Mucosa of descending colon (tissue), 3 donors: ENCODE measurements around the gene CDKN2D. TPM values are rescaled to one million over a fixed set of nuclear protein-coding genes. Genes with fewer than 3 reads are reported as not detected.

Source experiments
- ATAC-seq: fragments of 200-7000 bp; cut with Tn5 transposase; one replicate; pipeline ENCODE4 v1.9.1; 2020; ENCODE audit warnings: mild to moderate bottlenecking, moderate library complexity
- DNase-seq, 3 donors: peaks; one replicate each; pipeline ENCODE4 v3.0.0-alpha.2; 2020
- H3K36me3 ChIP-seq: fragments of 200-600 bp; one replicate; pipeline ENCODE4 v1.8.0; 2021; ENCODE audit warnings: low read depth, mild to moderate bottlenecking
- H3K4me1 ChIP-seq: fragments of 200-600 bp; one replicate; pipeline ENCODE4 v1.8.0; 2021; ENCODE audit warnings: low read depth, mild to moderate bottlenecking
- H3K4me3 ChIP-seq: fragments of 200-600 bp; one replicate; pipeline ENCODE4 v1.8.0; 2021; ENCODE audit warnings: mild to moderate bottlenecking
- H3K9me3 ChIP-seq: fragments of 200-600 bp; one replicate; pipeline ENCODE4 v1.8.0; 2021; ENCODE audit warnings: mild to moderate bottlenecking
- intact Hi-C, 2 donors: fragments of 100-400 bp; cut with DNase I in 1 of 2; cut with micrococcal nuclease in 1 of 2; formaldehyde crosslinking; loops; one replicate each; pipeline versions ENCODE4 v1.11.0 to v1.11.1; 2022; cut with DNase I, micrococcal nuclease
- total RNA-seq, 3 donors: library from RNA; stranded (reverse); fragmentation: NEBNext Ultra II Directional in 2 of 3; extraction: Animal tissue kit (Norgen Biotek cat#: 25700) in 2 of 3; gene quantifications; one replicate each; pipeline versions ENCODE4 v1.2.1 to v1.2.4, GENCODE V29; 2021 to 2023
- TF ChIP-seq, protein P1 (sequence below): fragments of 200-600 bp; IDR thresholded peaks from one replicate; pipeline ENCODE4 v1.8.0; 2022; ENCODE audit warnings: antibody characterized with exemption, mild to moderate bottlenecking
- donor health status: DM: no; HTN: no; CAD: no; lungs with moderate emphysema.
- donor health status: DM: no; HTN: no; CAD: no.
- donor health status: DM: no; HTN: yes; CAD: no.

CDKN2D gene
- total RNA-seq, 3 donors from 2014 or later = 6.1 to 12.1 (median 11.9) TPM

GRCh38 chr19:10566658-10567410, 1.9 kb downstream of the CDKN2D start:
- intact Hi-C loops = no loop called here
- H3K9me3 ChIP-seq = no peaks in the 10 kb centered on the region
- TF ChIP-seq, protein P1, sequence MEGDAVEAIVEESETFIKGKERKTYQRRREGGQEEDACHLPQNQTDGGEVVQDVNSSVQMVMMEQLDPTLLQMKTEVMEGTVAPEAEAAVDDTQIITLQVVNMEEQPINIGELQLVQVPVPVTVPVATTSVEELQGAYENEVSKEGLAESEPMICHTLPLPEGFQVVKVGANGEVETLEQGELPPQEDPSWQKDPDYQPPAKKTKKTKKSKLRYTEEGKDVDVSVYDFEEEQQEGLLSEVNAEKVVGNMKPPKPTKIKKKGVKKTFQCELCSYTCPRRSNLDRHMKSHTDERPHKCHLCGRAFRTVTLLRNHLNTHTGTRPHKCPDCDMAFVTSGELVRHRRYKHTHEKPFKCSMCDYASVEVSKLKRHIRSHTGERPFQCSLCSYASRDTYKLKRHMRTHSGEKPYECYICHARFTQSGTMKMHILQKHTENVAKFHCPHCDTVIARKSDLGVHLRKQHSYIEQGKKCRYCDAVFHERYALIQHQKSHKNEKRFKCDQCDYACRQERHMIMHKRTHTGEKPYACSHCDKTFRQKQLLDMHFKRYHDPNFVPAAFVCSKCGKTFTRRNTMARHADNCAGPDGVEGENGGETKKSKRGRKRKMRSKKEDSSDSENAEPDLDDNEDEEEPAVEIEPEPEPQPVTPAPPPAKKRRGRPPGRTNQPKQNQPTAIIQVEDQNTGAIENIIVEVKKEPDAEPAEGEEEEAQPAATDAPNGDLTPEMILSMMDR = no peak
- ATAC-seq (no peak), DNase-seq (peak; percentile 43 to 77 (median 52))
- peaks cover 34% of the 10 kb centered on the region for H3K4me1 ChIP-seq
- no peaks in the 10 kb centered on the region for H3K36me3 ChIP-seq
- no peak overlapping the region for H3K4me3 ChIP-seq

DNA sequence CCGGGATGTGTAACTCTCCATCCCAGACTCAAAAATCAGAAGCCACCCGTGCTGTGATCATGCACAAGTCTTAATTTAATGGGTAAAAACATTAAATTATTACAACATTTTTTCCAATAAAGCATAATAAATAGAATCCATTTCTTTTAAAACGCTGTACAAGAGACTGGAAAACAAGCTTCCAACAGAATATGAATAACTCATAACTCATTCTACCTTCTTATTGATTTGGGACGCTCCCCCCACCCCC, 2.4 kb downstream of the CDKN2D start:
- TF ChIP-seq, protein P1 = no peak
- Histone ChIP-seq H3K4me1 (peaks cover 34% of the 10 kb centered on the region), H3K9me3 (no peaks in the 10 kb centered on the region), H3K36me3 (no peaks in the 10 kb centered on the region), H3K4me3 (no peak overlapping the region)
- ATAC-seq (no peak), DNase-seq (no peak)
- intact Hi-C loops = no loop called here

DNA sequence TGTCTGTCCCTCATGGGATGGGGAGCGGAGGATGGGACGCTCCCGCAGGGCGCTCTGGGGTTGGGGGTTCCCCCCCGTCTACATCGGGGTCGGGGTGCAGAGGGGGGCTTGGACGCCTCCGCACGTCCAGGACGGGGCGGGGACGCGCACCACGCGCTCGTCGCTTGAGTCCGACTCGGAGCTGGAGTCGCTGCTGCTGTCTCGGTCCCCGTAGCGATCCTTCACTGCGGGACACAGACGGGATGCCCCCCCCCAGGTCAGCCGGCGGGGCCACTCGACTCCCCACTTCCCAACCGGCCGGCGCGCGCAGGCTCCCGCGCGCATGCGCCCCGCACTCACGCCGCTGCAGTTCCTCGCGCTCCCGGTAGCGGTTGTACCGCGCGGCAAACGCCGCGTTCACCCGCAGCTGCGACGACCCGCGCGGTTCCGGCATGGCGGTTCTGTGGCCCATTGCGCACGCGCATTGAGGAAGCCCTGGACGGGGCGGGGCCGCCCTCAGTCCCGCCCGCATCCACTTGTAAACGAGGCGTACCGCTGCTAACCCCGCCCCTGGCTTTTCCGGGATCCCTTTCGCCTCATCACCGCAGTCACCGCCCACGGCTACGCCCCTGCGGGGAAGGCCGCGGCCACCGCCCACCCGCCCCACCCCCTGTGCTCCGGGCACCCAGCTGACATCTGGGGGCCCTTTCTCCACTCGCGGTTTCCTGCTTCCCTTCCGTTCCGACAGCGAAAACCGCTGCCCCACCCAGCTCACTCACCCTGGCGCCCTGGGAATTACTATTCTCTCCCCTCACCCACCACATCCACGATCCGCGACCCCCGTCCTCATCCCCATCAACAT, 3.0 kb downstream of the CDKN2D start, which contains the start of gene KRI1:
Gene KRI1, minus strand, starts transcription at position 444 of the 841 bp plus-strand sequence. Its CDS starts 11 bp downstream, at position 433.
- Histone ChIP-seq H3K4me3 (peak within 1 kb of the TSS; percentile 75), H3K36me3 (no peaks in the 10 kb centered on the region), H3K4me1 (peaks cover 34% of the 10 kb centered on the region), H3K9me3 (no peaks in the 10 kb centered on the region)
- intact Hi-C loops = no loop called here
- ATAC-seq = peak; percentile 79
- TF ChIP-seq, protein P1 = peak; percentile 17
- DNase-seq = peak; percentile 99 to 100 (median 99)

GRCh38 chr19:10565028-10565566, 3.7 kb downstream of the CDKN2D start:
- peak in 2 of 3 donors; percentile 51 to 77 for DNase-seq
- no peaks in the 10 kb centered on the region for H3K36me3 ChIP-seq
- peaks cover 34% of the 10 kb centered on the region for H3K4me1 ChIP-seq
- peak overlapping the region; percentile 75 for H3K4me3 ChIP-seq
- ATAC-seq = peak; percentile 11
- intact Hi-C loops = no loop called here
- TF ChIP-seq, protein P1 = no peak
- no peaks in the 10 kb centered on the region for H3K9me3 ChIP-seq

- no peaks in the 10 kb centered on the region for H3K9me3 ChIP-seq
- DNase-seq (no peak), ATAC-seq (no peak)
- H3K36me3 ChIP-seq = no peaks in the 10 kb centered on the region
- H3K4me1 ChIP-seq = peaks cover 14% of the 10 kb centered on the region
- intact Hi-C loops = no loop called here
- TF ChIP-seq, protein P1 = no peak
- no peak overlapping the region for H3K4me3 ChIP-seq
Measured at GRCh38 chr19:10562609-10563008, 6.2 kb downstream of the CDKN2D start.
